Omental fat pad (tissue), 4 donors: ENCODE results near the gene CPEB2. TPM values are rescaled to one million over a fixed set of nuclear protein-coding genes. Genes with fewer than 3 reads are reported as not detected.

Experiments
- ATAC-seq: fragments of 150-250 bp; one replicate; pipeline ENCODE4 v1.9.1; 2016; ENCODE audit warnings: mild to moderate bottlenecking, moderate library complexity; ENCODE audit not compliant: low FRiP score
- DNase-seq: peaks from one replicate; pipeline ENCODE4 v3.0.0-alpha.2; 2019; ENCODE audit warnings: low spot score
- total RNA-seq, 4 donors: library from RNA; depleted of rRNA; stranded (reverse); fragments of >200 nt; gene quantifications; one replicate each; pipeline ENCODE4 v1.1.0, GENCODE V29; 2016
- TF ChIP-seq, protein P1 (sequence below), 3 donors: fragments of 450-650 bp; IDR thresholded peaks; one replicate each; pipeline ENCODE4 v1.5.1; 2016 to 2017; ENCODE audit warnings: antibody characterized with exemption in 3 of 3, mild to moderate bottlenecking in 3 of 3, moderate library complexity in 2 of 3

Gene CPEB2
- total RNA-seq, 4 donors from 2014 or later, result 12.9 to 24.9 (median 17.4) TPM

DNA sequence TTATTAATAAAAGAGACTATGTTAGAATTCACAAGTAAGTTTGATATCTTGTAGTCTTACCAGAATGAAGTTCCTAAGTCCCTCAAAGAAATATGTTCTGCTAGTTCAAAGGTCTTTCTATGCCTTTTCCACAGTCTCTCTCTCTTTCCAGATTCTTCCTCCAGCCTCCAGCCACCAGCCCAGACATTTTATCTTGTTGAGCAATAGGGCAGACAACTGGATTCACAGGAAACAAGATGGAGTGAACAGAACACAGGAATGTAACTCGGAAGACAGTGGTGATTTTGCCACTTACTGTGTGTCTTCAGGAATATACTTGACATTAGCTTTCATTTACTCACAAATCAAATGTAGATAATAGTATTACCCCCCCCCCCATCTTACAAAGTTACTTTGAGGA, 17.1 kb upstream of the CPEB2 start:
- DNase-seq (no peak), ATAC-seq (no peak)
- TF ChIP-seq, protein P1, sequence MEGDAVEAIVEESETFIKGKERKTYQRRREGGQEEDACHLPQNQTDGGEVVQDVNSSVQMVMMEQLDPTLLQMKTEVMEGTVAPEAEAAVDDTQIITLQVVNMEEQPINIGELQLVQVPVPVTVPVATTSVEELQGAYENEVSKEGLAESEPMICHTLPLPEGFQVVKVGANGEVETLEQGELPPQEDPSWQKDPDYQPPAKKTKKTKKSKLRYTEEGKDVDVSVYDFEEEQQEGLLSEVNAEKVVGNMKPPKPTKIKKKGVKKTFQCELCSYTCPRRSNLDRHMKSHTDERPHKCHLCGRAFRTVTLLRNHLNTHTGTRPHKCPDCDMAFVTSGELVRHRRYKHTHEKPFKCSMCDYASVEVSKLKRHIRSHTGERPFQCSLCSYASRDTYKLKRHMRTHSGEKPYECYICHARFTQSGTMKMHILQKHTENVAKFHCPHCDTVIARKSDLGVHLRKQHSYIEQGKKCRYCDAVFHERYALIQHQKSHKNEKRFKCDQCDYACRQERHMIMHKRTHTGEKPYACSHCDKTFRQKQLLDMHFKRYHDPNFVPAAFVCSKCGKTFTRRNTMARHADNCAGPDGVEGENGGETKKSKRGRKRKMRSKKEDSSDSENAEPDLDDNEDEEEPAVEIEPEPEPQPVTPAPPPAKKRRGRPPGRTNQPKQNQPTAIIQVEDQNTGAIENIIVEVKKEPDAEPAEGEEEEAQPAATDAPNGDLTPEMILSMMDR (IDR thresholded peaks at IDR 0.05), result no peak

DNA sequence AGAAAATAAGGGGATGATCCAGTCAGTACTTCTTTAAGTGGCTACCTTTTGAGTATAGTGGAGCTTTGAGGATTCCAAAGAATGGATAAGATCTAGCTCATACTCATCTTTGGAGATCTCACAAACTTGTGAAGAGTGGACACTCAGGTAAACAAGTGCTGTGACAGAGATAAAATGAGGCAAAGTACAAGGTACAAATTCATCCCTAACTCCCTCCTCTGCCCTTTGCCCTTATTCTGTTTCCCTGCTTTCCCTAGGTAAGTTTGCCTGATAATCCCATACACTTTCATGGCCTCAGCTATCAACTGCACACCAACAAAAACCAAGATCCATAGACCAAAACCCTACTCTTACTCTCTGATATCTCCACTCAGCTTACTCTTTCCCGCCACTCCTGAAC, 16.4 kb upstream of the CPEB2 start:
- DNase-seq (no peak), ATAC-seq (no peak)
- TF ChIP-seq, protein P1 (IDR thresholded peaks at IDR 0.05), result no peak

DNA sequence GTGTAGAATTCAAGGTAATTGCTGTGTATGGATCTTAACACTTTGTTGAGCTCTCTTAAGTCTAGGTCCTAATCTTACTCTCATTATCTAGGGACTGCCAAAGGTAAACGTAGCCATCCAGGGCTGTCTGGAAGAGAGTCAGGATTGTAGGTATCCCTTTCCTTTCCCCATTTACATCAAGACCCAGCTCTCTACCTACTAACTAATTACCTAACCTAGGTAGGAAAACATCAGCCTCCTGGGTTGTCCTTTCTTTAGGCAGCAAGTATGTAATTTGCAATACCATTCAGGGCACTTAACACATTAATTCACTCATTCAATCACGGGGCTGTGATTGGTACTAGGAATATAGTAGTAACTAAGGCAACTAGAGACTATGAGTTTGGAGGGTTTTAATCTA, 15.2 kb upstream of the CPEB2 start:
- ATAC-seq (no peak), DNase-seq (no peak)
- TF ChIP-seq, protein P1 (IDR thresholded peaks at IDR 0.05), result no peak

DNA sequence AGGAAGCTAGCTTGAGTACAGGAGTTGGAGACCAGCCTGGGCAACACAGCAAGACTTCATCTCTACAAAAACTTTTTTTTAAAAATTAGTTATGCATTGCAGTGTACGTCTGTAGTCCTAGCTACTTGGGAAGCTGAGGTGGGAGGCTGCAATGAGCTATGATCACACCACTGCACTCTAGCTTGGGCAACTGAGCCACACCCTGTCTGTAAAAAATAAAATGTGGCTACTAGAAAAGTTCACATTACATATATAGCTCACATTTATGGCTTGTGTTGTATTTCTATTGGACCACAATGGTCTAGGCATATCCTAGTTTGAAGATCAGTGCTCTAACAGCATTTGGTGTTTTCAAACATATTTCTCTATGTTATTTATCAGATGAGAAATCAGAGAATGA, 11.8 kb upstream of the CPEB2 start:
- TF ChIP-seq, protein P1 (IDR thresholded peaks at IDR 0.05), result no peak
- DNase-seq (no peak), ATAC-seq (no peak)

DNA sequence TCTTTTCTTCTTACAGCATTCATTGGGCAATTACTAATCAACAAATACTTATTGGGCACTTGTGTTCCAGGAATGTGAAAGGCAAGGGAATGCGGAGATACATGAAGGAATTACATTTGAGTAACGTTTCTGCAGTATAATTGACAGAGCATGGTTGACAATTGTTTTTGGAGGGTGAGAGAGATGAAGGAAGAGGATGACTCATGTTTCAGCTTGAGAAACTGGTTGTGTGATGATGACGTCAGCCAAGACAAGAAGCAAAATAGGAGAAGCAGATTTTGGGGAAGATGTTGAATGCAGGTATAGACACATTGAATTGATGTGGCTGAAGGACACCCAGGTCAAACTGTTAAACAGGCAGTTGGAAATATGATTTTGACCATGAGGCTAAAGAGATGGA, 8.0 kb upstream of the CPEB2 start:
- ATAC-seq (no peak), DNase-seq (no peak)
- TF ChIP-seq, protein P1 (IDR thresholded peaks at IDR 0.05), result no peak

DNA sequence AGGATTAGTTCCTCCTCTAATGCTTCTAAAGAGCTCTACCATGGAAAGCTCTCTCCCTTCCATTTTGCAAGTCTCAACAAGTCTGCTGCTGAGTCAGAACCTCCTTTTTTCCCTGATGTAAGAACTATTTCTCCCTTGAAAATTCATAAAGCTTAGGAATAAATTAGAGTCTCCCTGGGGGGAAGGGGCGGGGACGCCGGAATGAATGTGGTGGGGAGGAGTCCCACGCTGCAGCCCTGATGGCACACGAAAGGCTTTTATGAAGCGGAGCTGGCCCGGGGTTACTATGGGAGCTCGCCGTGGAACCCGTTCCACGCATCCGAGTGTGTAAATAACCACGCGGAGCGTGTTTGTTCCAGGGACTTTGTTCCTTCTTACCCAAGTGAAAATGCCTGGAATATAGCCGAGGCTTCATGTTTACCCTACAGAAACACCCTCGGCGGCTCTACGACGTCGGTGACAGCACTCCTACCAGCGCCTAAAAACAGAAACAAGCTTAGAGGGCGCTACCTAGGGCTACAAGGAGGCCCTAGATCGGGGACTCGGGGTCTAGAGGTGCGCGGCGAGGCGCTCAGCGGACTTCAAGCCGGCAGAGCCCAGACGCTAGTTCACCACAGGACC, 923 bp upstream of the CPEB2 start:
- DNase-seq (peak; percentile 42), ATAC-seq (peak; percentile 55)
- TF ChIP-seq, protein P1 (IDR thresholded peaks at IDR 0.05), result no peak

DNA sequence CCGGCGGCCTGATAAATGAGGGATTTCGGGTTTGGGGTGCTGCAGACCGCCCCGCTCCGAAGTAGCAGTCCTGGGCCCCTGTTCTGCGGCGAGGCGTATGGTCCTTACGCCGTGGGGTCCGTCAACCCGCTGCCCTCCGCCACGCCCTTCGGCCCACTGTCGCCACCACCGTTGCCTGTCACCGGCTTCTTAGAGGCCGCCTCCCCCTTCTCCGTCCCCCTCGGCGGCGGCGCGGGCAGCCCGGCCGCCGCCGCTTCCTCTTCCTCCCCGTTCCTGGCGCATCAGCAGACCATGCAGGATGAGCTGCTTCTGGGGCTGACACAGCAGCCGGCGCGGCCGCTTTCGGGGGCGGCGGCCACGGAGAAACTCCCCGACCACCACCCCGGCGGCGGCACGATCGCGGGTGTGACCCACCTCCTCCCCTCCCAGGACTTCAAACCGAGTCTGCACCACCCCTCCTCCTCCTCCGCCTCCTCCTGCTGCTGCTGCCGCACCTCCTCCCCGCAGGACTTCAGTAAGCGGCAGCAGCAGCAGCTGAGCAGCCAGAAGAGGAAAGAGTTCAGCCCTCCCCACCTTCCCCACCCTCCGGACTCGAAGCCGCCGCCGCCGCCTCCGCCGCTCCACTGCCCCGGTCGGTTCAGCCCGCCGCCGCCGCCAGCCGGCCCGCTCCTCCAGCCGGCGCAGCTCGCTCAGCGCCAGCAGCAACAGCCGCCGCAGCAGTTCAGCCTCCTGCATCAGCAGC, 549 bp downstream of the CPEB2 start:
- peak; percentile 30 for ATAC-seq
- TF ChIP-seq, protein P1 (IDR thresholded peaks at IDR 0.05), result no peak
- peak; percentile 36 for DNase-seq
